Activated T-cell treated with anti-CD3 and anti-CD28 coated beads, Interleukin-2, amount 50 U/mL, for 24 hours (primary cell): Measurements from ENCODE around the gene DISP2.

Experiments used
- DNase-seq: peaks from one replicate; pipeline ENCODE4 v3.0.0-alpha.2; 2020
- H3K27ac Mint-ChIP-seq: 2 replicates; pipeline ENCODE4 v1.8.0; 2020; ENCODE audit warnings: mild to moderate bottlenecking, mixed read lengths
- H3K27me3 Mint-ChIP-seq: 2 replicates; pipeline ENCODE4 v1.8.0; 2020; ENCODE audit warnings: mixed read lengths
- H3K36me3 Mint-ChIP-seq: 2 replicates; pipeline ENCODE4 v1.8.0; 2020; ENCODE audit warnings: low read depth, mixed read lengths
- H3K4me1 Mint-ChIP-seq: 2 replicates; pipeline ENCODE4 v1.8.0; 2020; ENCODE audit warnings: low read depth, mixed read lengths
- H3K4me3 Mint-ChIP-seq: 2 replicates; pipeline ENCODE4 v1.8.0; 2020; ENCODE audit warnings: mild to moderate bottlenecking, moderate library complexity, mixed read lengths
- H3K9me3 Mint-ChIP-seq: 2 replicates; pipeline ENCODE4 v1.8.0; 2020; ENCODE audit warnings: mixed read lengths

DISP2 gene

DNA sequence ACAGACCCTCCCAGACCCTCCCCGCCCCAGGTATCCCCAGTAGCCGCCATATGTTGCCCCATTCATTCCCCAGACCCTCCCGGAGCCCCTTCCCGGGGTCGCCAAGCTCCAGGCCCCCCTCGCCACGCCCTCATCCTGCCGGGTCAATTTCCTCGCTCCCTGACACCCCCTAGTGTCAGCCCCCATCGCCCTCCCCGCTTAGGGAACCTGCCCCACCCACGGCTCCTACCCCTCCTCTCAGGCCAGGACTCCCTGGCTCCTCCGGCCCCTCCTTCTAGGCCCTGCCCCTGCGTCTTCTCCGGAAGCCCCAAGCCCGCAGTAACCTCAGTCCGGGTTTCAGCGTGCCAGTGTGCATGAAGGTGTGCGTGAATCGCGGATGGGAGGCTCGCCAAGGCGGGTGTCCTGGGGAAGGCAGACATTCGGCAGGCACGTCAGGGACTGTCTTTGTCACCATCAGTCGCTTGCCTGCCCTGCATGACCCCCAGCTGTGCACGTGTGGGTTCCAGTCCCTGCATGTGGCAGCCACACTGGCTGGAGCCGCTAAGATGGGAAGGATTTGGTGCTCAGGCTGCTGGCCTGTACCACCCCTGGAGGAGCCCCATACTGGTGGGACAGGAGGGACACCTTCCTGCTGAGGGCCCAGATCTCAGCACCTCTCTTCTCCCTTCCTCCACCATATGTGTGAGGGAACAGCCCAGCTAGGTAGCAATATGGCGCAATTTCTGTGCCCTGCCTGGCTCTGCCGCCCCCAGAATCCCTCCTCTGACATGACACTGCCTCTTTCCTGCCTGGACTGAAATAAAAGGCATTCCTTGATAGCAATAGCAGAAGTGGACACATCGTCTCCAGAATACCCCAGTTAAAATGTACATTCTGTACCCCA is 693 bp downstream of the DISP2 start:
- DNase-seq = no peak
- H3K4me1 Mint-ChIP-seq = peaks cover 12% of the 10 kb centered on the region
- no peaks in the 10 kb centered on the region for H3K36me3 Mint-ChIP-seq
- no peaks in the 10 kb centered on the region for H3K9me3 Mint-ChIP-seq
- H3K27me3 Mint-ChIP-seq = no peaks in the 10 kb centered on the region
- peak overlapping the region; percentile 53 for H3K27ac Mint-ChIP-seq
- peak overlapping the region; percentile 74 for H3K4me3 Mint-ChIP-seq

DNA sequence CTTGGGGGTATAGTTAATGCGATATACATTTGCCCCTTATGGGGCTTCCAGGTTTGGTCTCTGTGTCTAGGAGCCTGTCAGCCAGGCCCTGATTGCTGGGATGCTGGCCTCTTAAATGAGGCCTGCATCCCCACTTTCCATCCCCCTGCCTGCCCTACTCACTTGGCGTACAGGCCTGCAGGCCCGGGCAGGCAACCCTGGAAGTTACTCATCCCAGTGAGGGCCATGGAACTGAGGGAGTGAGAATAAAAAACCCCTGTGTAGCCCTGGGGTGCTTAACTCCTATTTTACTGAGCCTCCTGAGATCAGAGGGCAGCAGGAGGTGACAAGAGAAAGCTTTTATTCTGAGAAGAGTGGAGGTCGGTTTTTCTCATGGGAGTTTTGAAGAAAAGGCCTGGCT is 2.0 kb downstream of the DISP2 start:
- DNase-seq = no peak
- H3K27me3 Mint-ChIP-seq = no peaks in the 10 kb centered on the region
- H3K36me3 Mint-ChIP-seq = no peaks in the 10 kb centered on the region
- H3K9me3 Mint-ChIP-seq = no peaks in the 10 kb centered on the region
- H3K4me3 Mint-ChIP-seq = no peak overlapping the region
- H3K4me1 Mint-ChIP-seq = peaks cover 12% of the 10 kb centered on the region
- no peak overlapping the region for H3K27ac Mint-ChIP-seq

- Mint-ChIP-seq H3K27ac (no peak overlapping the region), H3K4me3 (no peak overlapping the region), H3K4me1 (peaks cover 22% of the 10 kb centered on the region), H3K9me3 (no peaks in the 10 kb centered on the region), H3K36me3 (no peaks in the 10 kb centered on the region), H3K27me3 (no peaks in the 10 kb centered on the region)
- no peak for DNase-seq
Measured at GRCh38 chr15:40361640-40362039, 3.6 kb downstream of the DISP2 start.

GRCh38 chr15:40363611-40364010 is 5.6 kb downstream of the DISP2 start:
- Mint-ChIP-seq H3K9me3 (no peaks in the 10 kb centered on the region), H3K36me3 (no peaks in the 10 kb centered on the region), H3K4me1 (peaks cover 27% of the 10 kb centered on the region), H3K4me3 (no peak overlapping the region), H3K27me3 (no peaks in the 10 kb centered on the region), H3K27ac (no peak overlapping the region)
- no peak for DNase-seq

- Mint-ChIP-seq H3K9me3 (no peaks in the 10 kb centered on the region), H3K4me1 (peaks cover 25% of the 10 kb centered on the region), H3K36me3 (no peaks in the 10 kb centered on the region), H3K27me3 (no peaks in the 10 kb centered on the region), H3K4me3 (no peak overlapping the region), H3K27ac (no peak overlapping the region)
- DNase-seq = no peak
Measured at GRCh38 chr15:40364251-40364650, 6.2 kb downstream of the DISP2 start.

GRCh38 chr15:40365016-40365415 is 7.0 kb downstream of the DISP2 start:
- H3K4me3 Mint-ChIP-seq = no peak overlapping the region
- DNase-seq = no peak
- H3K9me3 Mint-ChIP-seq = no peaks in the 10 kb centered on the region
- H3K4me1 Mint-ChIP-seq = peaks cover 25% of the 10 kb centered on the region
- no peak overlapping the region for H3K27ac Mint-ChIP-seq
- no peaks in the 10 kb centered on the region for H3K36me3 Mint-ChIP-seq
- H3K27me3 Mint-ChIP-seq = no peaks in the 10 kb centered on the region

DNA sequence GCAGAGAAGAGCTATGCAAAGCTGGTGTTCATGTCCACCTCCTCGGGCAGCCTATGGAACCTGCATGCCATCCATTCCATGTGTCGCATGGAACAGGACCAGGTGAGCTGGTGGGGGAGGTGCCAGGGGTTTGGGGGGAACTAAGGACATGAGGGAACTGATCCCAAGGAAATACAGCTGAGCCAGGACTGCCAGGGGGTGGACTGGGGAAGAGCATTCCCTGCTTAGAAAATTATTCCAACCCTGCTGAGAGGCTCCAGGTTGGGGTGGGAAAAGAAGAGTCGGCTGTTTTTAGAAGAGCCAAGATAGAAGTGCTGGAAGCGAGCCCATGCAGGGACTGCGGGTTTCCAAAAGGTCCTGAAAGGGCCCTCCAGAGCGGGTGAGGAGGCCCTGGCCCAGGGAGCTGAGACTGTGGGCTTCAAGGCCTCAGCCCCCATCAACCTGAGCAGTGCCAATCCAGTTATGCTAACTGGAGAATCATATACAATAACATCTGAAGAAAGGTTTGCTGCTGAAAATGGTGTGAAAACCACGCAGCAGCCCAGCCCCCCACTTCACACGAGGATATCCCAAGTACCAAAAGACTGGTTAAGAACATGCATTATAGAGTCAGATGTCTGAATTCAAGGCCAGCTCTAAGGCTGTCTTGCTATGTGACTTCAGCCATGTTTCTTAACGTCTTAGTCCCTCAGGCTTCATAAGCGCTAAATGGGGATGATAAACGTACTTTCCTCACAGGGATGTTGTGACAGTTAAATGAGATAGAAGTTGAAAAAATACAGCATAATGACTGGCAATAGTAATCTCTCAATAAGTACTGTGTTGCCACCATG is 7.8 kb downstream of the DISP2 start:
- H3K27ac Mint-ChIP-seq = no peak overlapping the region
- H3K4me3 Mint-ChIP-seq = no peak overlapping the region
- peaks cover 25% of the 10 kb centered on the region for H3K4me1 Mint-ChIP-seq
- H3K9me3 Mint-ChIP-seq = no peaks in the 10 kb centered on the region
- no peaks in the 10 kb centered on the region for H3K36me3 Mint-ChIP-seq
- H3K27me3 Mint-ChIP-seq = no peaks in the 10 kb centered on the region
- DNase-seq = no peak

- no peaks in the 10 kb centered on the region for H3K27me3 Mint-ChIP-seq
- H3K4me1 Mint-ChIP-seq = peaks cover 25% of the 10 kb centered on the region
- no peaks in the 10 kb centered on the region for H3K36me3 Mint-ChIP-seq
- no peaks in the 10 kb centered on the region for H3K9me3 Mint-ChIP-seq
- H3K27ac Mint-ChIP-seq = peak overlapping the region; percentile 79
- peak overlapping the region; percentile 78 for H3K4me3 Mint-ChIP-seq
- no peak for DNase-seq
Measured at GRCh38 chr15:40366457-40367370, 8.7 kb downstream of the DISP2 start.

GRCh38 chr15:40367371-40367685 is 9.3 kb downstream of the DISP2 start:
- peaks cover 25% of the 10 kb centered on the region for H3K4me1 Mint-ChIP-seq
- H3K27me3 Mint-ChIP-seq = no peaks in the 10 kb centered on the region
- peak overlapping the region; percentile 78 for H3K4me3 Mint-ChIP-seq
- DNase-seq = no peak
- no peaks in the 10 kb centered on the region for H3K36me3 Mint-ChIP-seq
- no peaks in the 10 kb centered on the region for H3K9me3 Mint-ChIP-seq
- peak overlapping the region; percentile 79 for H3K27ac Mint-ChIP-seq

- H3K9me3 Mint-ChIP-seq = no peaks in the 10 kb centered on the region
- H3K27ac Mint-ChIP-seq = peak overlapping the region; percentile 79
- peaks cover 25% of the 10 kb centered on the region for H3K4me1 Mint-ChIP-seq
- H3K27me3 Mint-ChIP-seq = no peaks in the 10 kb centered on the region
- no peaks in the 10 kb centered on the region for H3K36me3 Mint-ChIP-seq
- H3K4me3 Mint-ChIP-seq = peak overlapping the region; percentile 78
- peak; percentile 89 for DNase-seq
Measured at GRCh38 chr15:40367686-40368611, 9.9 kb downstream of the DISP2 start.

- DNase-seq = no peak
- H3K9me3 Mint-ChIP-seq = no peaks in the 10 kb centered on the region
- H3K36me3 Mint-ChIP-seq = no peaks in the 10 kb centered on the region
- peaks cover 25% of the 10 kb centered on the region for H3K4me1 Mint-ChIP-seq
- H3K27me3 Mint-ChIP-seq = no peaks in the 10 kb centered on the region
- H3K27ac Mint-ChIP-seq = no peak overlapping the region
- no peak overlapping the region for H3K4me3 Mint-ChIP-seq
Measured at GRCh38 chr15:40368719-40369473, 10.9 kb downstream of the DISP2 start.

DNA sequence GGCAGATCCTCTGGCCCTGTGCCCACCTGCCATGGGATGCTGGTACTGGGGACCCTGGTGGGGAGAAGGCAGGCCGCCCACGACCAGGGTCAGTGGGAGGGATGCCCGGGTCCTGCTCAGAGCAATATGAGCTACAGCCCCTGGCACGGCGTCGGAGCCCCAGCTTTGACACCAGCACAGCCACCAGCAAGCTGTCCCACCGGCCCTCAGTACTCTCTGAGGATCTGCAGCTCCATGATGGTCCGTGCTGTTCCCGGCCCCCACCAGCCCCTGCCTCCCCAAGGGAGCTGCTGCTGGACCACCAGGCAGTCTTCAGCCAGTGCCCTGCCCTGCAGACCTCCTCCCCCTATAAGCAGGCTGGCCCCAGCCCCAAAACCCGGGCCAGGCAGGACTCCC is 11.5 kb downstream of the DISP2 start:
- DNase-seq = no peak
- Mint-ChIP-seq H3K4me3 (no peak overlapping the region), H3K36me3 (no peaks in the 10 kb centered on the region), H3K27me3 (no peaks in the 10 kb centered on the region), H3K4me1 (peaks cover 25% of the 10 kb centered on the region), H3K9me3 (no peaks in the 10 kb centered on the region), H3K27ac (no peak overlapping the region)

GRCh38 chr15:40369971-40370370 is 12.0 kb downstream of the DISP2 start:
- Mint-ChIP-seq H3K27me3 (no peaks in the 10 kb centered on the region), H3K27ac (no peak overlapping the region), H3K9me3 (no peaks in the 10 kb centered on the region), H3K36me3 (no peaks in the 10 kb centered on the region), H3K4me3 (no peak overlapping the region), H3K4me1 (peaks cover 25% of the 10 kb centered on the region)
- DNase-seq = no peak
